Keratinocyte (primary cell): ENCODE results near the gene SIN3A. TPM values are rescaled to one million over a fixed set of nuclear protein-coding genes. Genes with fewer than 3 reads are reported as not detected.
A peak's percentile ranks its signal among the peaks of the same experiment; 100 is the strongest.

Experiments used
- DNase-seq: peaks from one replicate; pipeline ENCODE4 v3.0.0-alpha.2; 2011; ENCODE audit warnings: low read depth, missing footprints, low spot score
- FAIRE-seq: peaks from 2 replicates; lab custom pipeline; 2011; peaks lifted over from hg19 to GRCh38; lab: Jason Lieb, UNC
- H2AFZ ChIP-seq: 2 replicates; pipeline ENCODE4 v1.6.0; 2012; ENCODE audit warnings: low read length, control low read depth, inconsistent platforms; ENCODE audit not compliant: control insufficient read depth
- H3K27ac ChIP-seq: 2 replicates; pipeline ENCODE4 v1.5.1; 2011; ENCODE audit warnings: low read length; ENCODE audit not compliant: control insufficient read depth, insufficient read depth
- H3K27me3 ChIP-seq: 3 replicates; pipeline ENCODE4 v1.6.0; 2011; ENCODE audit warnings: low read length; ENCODE audit not compliant: control insufficient read depth, insufficient read depth; ENCODE audit errors: extremely low read depth
- H3K36me3 ChIP-seq, 2 experiments: 2 replicates in 1 of 2; 3 replicates in 1 of 2; pipeline ENCODE4 v1.5.1; 2011; ENCODE audit warnings: low read length in 2 of 2, mild to moderate bottlenecking in 1 of 2; ENCODE audit not compliant: control insufficient read depth in 2 of 2, insufficient read depth in 2 of 2; ENCODE audit errors: extremely low read depth in 1 of 2
- H3K4me1 ChIP-seq: 3 replicates; pipeline ENCODE4 v1.5.1; 2011; ENCODE audit warnings: low read length; ENCODE audit not compliant: control insufficient read depth, insufficient read depth; ENCODE audit errors: extremely low read depth
- H3K4me2 ChIP-seq: 3 replicates; pipeline ENCODE4 v1.6.0; 2011; ENCODE audit warnings: low read depth, low read length; ENCODE audit not compliant: control insufficient read depth, insufficient read depth; ENCODE audit errors: extremely low read depth
- H3K4me3 ChIP-seq, 3 experiments: fragments of 200-600 bp in 1 of 3; sonication (generic) in 1 of 3; 2 replicates in 2 of 3; 3 replicates in 1 of 3; pipeline ENCODE4 v1.5.1; 2011 to 2016; ENCODE audit warnings: low read length in 3 of 3, mild to moderate bottlenecking in 3 of 3, control low read depth in 2 of 3, inconsistent platforms in 1 of 3, low read depth in 1 of 3, mixed read lengths in 1 of 3, mixed run types in 1 of 3, moderate library complexity in 1 of 3; ENCODE audit not compliant: control insufficient read depth in 2 of 3, insufficient read depth in 2 of 3; ENCODE audit errors: extremely low read depth in 1 of 3
- H3K79me2 ChIP-seq: 2 replicates; pipeline ENCODE4 v1.6.0; 2012; ENCODE audit warnings: low read length; ENCODE audit not compliant: control insufficient read depth, insufficient read depth
- H3K9ac ChIP-seq: 3 replicates; pipeline ENCODE4 v1.6.0; 2011; ENCODE audit warnings: low read length; ENCODE audit not compliant: control insufficient read depth, insufficient read depth; ENCODE audit errors: extremely low read depth
- H3K9me1 ChIP-seq: 3 replicates; pipeline ENCODE4 v1.6.0; 2011; ENCODE audit warnings: low read length; ENCODE audit not compliant: control insufficient read depth, insufficient read depth; ENCODE audit errors: extremely low read depth
- H3K9me3 ChIP-seq: 2 replicates; pipeline ENCODE4 v1.5.1; 2012; ENCODE audit warnings: low read depth, low read length; ENCODE audit not compliant: control insufficient read depth
- H4K20me1 ChIP-seq: 3 replicates; pipeline ENCODE4 v1.6.0; 2011; ENCODE audit warnings: low read length; ENCODE audit not compliant: control insufficient read depth, insufficient read depth; ENCODE audit errors: extremely low read depth
- CTCF ChIP-seq, 3 experiments: IDR thresholded peaks in 1 of 3; conservative IDR thresholded peaks in 1 of 3; optimal IDR thresholded peaks in 1 of 3; 2 replicates in 2 of 3; 3 replicates in 1 of 3; pipeline versions ENCODE3 to v1.5.1; 2011; ENCODE audit warnings: low read length in 3 of 3, mild to moderate bottlenecking in 3 of 3, moderate library complexity in 2 of 3, control low read depth in 1 of 3, inconsistent platforms in 1 of 3; ENCODE audit not compliant: insufficient read depth in 2 of 3; ENCODE audit errors: extremely low read depth in 1 of 3
- EZH2 ChIP-seq: IDR thresholded peaks from one replicate; pipeline ENCODE4 v1.6.1; 2012; ENCODE audit warnings: inconsistent platforms, mild to moderate bottlenecking, low read length, moderate library complexity
- dilution Hi-C: fragments of 300-500 bp; cut with MboI; formaldehyde crosslinking; loops from one replicate; pipeline ENCODE4 v1.7.0; 2020; ENCODE audit warnings: low sequenced_read_pairs; ENCODE audit not compliant: extremely low pct_ligation_motif_present
- polyA plus RNA-seq, 5 experiments: library from polyadenylated mRNA; depleted of rRNA in 3 of 5; stranded (reverse) in 3 of 5; stranded (forward) in 1 of 5; unstranded in 1 of 5; fragments of >200 nt; gene quantifications; 1 replicate in 1 of 5; 2 replicates in 3 of 5; 3 replicates in 1 of 5; pipeline versions ENCODE4 v1.2.1 to v1.2.3, GENCODE V29; 2011 to 2012; ENCODE audit warnings: missing spikeins in 2 of 5, low read depth in 1 of 5, low replicate concordance in 1 of 5

The SIN3A gene
- polyA plus RNA-seq, 1 donor (not counting 4 experiments of a cell fraction or from before 2014, with no cell fraction given): 19.4 TPM

GRCh38 chr15:75348562-75349350 is 102.7 kb downstream of the SIN3A start:
- peak overlapping the region; percentile 61 for H3K9ac ChIP-seq
- TF ChIP-seq EZH2 (peak; percentile 51), CTCF (optimal IDR thresholded peaks at IDR 0.05 in 1 of 3, IDR thresholded peaks at IDR 0.05 in 1 of 3, conservative IDR thresholded peaks at IDR 0.05 in 1 of 3; ENCODE audit: extremely low read depth in 1 of 3, insufficient read depth in 2 of 3, low read length in 3 of 3) (no peak)
- no peak for FAIRE-seq

GRCh38 chr15:75348034-75348561 is 103.4 kb downstream of the SIN3A start:
- H3K4me3 ChIP-seq: peak overlapping the region; percentile 70 to 78 (median 72)
- H3K9me3 ChIP-seq: no peaks in the 10 kb centered on the region
- no peaks in the 10 kb centered on the region for H4K20me1 ChIP-seq
- FAIRE-seq: no peak
- dilution Hi-C loops: no loop called here
- peaks cover 7% of the 10 kb centered on the region for H3K4me1 ChIP-seq
- H3K9ac ChIP-seq: peak overlapping the region; percentile 61
- H3K79me2 ChIP-seq: no peaks in the 10 kb centered on the region
- peaks cover 12% of the 10 kb centered on the region for H3K27me3 ChIP-seq
- H3K9me1 ChIP-seq: no peaks in the 10 kb centered on the region
- H3K36me3 ChIP-seq: peaks cover 2 to 3% of the 10 kb centered on the region in 2 experiments
- TF ChIP-seq CTCF (optimal IDR thresholded peaks at IDR 0.05 in 1 of 3, IDR thresholded peaks at IDR 0.05 in 1 of 3, conservative IDR thresholded peaks at IDR 0.05 in 1 of 3; ENCODE audit: extremely low read depth in 1 of 3, insufficient read depth in 2 of 3, low read length in 3 of 3) (no peak), EZH2 (no peak)
- H3K4me2 ChIP-seq: peak overlapping the region; percentile 83
- peak overlapping the region; percentile 78 for H2AFZ ChIP-seq
- DNase-seq: no peak
- no peak overlapping the region for H3K27ac ChIP-seq

More at GRCh38 chr15:75348562-75349350, 102.7 kb downstream of the SIN3A start:
- Histone ChIP-seq H2AFZ (peak overlapping the region; percentile 33), H3K9me3 (no peaks in the 10 kb centered on the region), H3K9me1 (no peaks in the 10 kb centered on the region), H3K4me3 (peak overlapping the region; percentile 70 to 78 (median 72)), H3K4me1 (peaks cover 7% of the 10 kb centered on the region), H3K27me3 (peaks cover 12% of the 10 kb centered on the region), H3K36me3 (peaks cover 3 to 4% of the 10 kb centered on the region in 2 experiments), H3K4me2 (peak overlapping the region; percentile 83), H3K27ac (no peak overlapping the region), H3K79me2 (no peaks in the 10 kb centered on the region), H4K20me1 (no peaks in the 10 kb centered on the region)
- dilution Hi-C loops: no loop called here
- DNase-seq: no peak
